Ishikawa (cell line): ENCODE measurements around the gene ATP12A.

Experiments used
- EP300 ChIP-seq: IDR thresholded peaks from 2 replicates; pipeline ENCODE4 v1.6.1; 2012; ENCODE audit warnings: borderline replicate concordance
- FOXM1 ChIP-seq: IDR thresholded peaks from 2 replicates; pipeline ENCODE4 v1.6.1; 2012; ENCODE audit warnings: low read depth, borderline replicate concordance
- MAX ChIP-seq: IDR thresholded peaks from 2 replicates; pipeline ENCODE4 v1.6.1; 2012
- REST ChIP-seq: IDR thresholded peaks from 2 replicates; pipeline ENCODE4 v1.6.1; 2012; ENCODE audit warnings: low read depth, mild to moderate bottlenecking
- TAF1 ChIP-seq: IDR thresholded peaks from 2 replicates; pipeline ENCODE4 v1.6.1; 2012; ENCODE audit warnings: low read depth, mild to moderate bottlenecking
- YY1 ChIP-seq: IDR thresholded peaks from 2 replicates; pipeline ENCODE4 v1.6.1; 2012; ENCODE audit warnings: low read depth

GRCh38 chr13:24651718-24652345 lies 28.4 kb upstream of the ATP12A start:
- TF ChIP-seq EP300, result no peak
- TF ChIP-seq FOXM1, result no peak
- TF ChIP-seq TAF1, result no peak
- TF ChIP-seq REST, result no peak
- TF ChIP-seq YY1, result no peak
- no peak for TF ChIP-seq MAX
